ENCODE data around the gene FNDC3A.

- TF ChIP-seq CTCF (conservative IDR thresholded peaks at IDR 0.05; ENCODE audit: low read depth, low read length) = no peak
- no peak for TF ChIP-seq EZH2 (IDR thresholded peaks at IDR 0.05; ENCODE audit: low read length, unreplicated experiment)
- TF ChIP-seq EZH2phosphoT487 (IDR thresholded peaks at IDR 0.05; ENCODE audit: borderline replicate concordance, low read length) = no peak
Measured at GRCh38 chr13:48975856-48976575, at the start of gene FNDC3A.
